GM19240 (cell line): Measurements from ENCODE around the gene AGXT.
A peak's percentile ranks its signal among the peaks of the same experiment; 100 is the strongest.

Source experiments
- DNase-seq: peaks from one replicate; pipeline ENCODE4 v3.0.0; 2011; ENCODE audit warnings: low spot score; ENCODE audit not compliant: insufficient read length

Gene AGXT

DNA sequence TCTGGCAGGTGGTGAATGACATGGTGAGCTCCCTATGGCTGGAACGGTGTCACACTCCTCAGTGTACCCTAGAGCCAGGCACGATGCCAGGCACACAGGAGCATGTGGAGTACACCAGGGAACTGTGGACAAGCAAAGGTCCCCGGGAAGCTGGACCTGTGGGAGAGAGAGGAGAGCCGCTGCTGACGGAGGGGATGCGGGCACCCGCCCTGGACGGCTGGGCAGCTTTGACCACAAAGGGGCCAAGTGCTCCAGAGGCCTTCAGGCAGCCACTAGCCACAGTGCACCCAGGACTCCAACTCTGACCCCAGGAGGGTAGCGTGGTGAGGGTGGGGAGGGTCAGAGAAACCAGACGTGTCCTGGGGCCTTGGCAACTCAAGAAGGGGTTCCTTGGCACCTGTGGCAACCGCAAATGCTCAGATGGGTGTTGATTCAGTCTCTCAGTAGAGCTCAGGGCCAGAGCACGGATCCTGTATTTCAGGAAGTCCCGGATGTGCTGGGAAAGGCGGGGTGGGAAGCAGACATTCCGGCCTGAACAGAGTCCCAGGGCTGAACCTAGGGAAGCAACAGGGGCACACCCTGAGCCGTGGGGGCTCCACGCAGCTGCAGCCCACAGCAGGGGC, 29.6 kb downstream of the AGXT start:
- DNase-seq: no peak

DNA sequence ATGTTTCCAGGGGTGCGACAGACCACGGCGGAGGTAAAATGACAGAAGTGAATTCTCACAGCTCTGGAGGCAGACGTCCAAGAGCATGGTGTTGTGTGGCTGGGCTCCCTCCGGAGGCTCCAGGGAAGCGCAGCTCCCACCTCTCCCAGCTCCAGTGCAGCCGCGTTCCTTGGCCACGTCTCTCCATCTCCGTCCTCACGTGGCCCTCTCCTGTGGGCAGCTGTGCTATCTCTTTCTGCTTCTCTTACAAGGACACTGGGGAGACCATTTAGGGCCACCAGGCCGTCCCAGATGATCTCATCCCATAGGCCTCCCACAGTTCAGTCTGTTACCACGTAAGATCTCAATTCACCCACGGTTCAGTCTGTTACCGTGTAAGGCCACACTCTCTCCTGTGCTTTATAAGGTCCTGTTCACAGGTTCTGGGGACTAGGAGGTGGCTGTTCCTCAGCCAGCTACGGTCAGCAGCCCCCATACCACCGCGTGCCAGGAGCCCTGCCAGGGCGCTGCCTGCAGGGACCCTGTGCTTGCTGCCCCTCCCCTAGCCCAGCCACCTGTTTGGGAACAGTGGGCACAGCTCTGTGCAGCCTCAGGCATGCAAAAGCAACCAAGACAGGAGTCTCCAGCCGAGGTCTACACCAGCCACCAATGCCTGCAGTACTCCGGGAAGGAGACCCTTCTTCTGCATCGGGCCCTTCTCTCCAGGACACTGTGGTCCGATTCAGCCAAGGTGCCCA, 30.3 kb downstream of the AGXT start:
- DNase-seq: no peak

- no peak for DNase-seq
Measured at GRCh38 chr2:240899468-240899865, 30.8 kb downstream of the AGXT start.

DNA sequence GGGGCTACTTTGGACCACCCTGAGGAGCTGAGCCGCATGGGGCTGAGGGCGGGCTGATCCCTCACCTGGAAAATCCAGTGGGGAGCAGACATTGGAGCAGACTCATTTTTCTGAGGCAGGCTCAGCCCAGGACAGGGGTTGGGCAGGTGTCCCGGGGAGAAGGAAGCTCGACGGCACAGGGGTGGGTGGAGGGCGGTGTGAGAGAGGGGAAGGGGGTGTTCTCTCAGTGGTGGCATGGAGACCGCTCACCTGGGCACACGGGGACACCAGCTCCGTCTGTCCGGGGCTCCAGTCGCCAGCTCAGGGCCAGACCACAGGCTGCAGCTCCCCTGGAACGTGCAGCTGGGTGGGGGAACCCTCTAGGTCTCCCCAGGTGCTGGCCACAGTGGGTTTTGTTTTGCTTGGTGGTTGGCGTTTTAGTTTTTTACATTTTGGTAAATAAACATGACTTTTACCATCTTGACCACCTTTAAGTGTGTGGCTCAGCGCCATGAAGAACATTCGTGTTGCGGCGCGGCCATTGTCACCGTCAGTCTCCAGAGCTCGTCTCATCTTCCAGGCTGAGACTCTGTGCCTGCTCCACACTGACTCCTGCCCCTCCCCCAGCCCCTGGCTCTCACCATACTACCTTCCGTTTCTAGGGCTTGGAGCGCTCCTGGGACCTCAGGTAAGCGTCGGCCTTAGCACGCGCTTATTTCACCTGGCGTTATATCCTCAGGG, 31.7 kb downstream of the AGXT start:
- no peak for DNase-seq

- DNase-seq: no peak
Measured at GRCh38 chr2:240901986-240902614, 33.5 kb downstream of the AGXT start.

DNA sequence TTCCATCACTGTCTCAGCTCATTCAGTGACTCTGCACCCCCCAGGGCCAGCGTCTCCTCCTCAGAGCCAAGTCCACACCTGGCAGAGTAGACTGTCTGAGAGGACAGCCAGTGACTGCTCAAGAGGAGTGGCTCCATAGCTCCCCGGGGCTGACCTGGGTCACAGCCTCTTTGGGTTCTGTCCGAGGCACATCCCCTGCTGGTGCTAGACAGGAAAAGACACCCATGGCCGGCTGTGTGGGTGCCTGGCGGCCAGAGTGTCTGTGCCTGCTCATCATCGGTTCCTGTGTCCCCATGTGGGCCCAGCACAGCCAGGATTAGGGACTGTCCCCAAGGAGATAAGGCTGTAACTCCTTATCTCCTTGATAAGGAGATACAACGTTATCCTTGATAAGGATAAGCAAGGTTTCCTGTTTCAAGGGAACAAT, 34.0 kb downstream of the AGXT start:
- DNase-seq: no peak

DNA sequence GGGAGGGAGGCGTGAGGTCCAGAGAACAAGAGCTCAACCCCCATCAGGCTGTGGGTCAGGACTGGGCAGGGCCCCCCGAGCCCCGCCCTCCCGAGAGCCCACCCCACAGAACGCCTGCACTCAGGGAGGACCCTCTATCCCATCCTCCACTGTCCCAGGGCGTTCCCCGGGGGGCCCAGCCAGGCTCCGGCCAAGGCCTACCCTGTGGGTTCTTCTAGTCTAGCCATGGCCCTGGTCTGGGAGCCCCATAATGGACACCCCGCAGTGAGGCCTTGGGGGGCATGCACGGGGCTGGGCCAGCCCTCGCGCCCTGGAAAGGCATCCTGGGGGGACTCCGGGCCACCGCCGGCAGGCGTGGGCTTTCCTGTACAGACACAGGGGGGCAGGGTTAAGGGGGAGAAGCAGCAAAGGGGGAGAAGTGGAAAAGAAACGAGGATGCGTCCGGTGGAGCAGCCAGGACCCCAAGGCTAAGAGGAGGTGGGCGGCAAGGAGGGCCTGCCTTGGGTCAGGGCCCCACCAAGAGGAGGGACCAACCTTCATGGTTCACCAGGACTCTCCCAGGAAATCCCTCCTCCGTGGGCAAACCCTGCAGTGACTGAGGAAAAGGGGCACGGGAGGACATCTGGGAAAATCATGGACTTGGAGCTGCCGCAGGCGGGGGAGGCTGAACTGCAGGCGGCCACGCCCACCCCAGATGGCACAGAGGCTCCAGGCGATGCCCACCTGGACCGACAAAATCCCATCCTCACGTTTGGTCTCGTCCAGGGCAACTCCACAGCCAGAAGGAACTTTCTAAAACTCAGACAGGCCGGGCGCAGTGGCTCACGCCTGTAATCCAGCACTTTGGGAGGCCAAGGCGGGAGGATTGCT, 34.8 kb downstream of the AGXT start:
- no peak for DNase-seq

GRCh38 chr2:240904216-240905175, 35.9 kb downstream of the AGXT start:
- DNase-seq: no peak

DNA sequence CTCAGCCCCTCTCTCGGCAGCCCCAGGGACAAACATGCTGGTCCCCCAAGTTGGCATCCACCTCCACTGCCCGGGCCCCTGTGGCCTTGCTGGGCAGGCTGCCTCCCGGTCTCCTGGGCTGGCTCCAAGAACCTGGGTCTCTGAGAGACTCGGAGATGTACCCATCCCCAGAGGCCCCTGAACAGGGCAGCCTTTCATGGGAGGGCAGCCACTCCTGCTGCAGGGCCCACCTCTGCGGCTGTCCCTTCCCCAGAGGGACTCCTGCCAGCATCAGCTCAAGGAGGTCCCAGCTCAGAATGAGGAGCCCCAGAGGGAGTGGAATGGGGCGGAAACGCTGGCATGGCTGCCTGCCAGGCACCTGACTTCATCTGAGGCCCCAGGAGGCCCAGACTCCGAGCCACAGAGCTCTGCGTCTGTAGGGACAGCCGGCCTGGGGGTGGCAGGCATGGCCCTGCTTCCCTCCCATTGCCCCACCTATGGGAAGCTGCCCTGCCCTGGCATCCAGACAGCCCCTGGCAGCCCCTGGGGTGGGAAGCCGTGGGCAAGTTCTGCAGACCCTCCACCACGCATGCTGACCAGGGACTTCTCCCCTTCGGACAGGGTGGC, 36.7 kb downstream of the AGXT start:
- DNase-seq: no peak

GRCh38 chr2:240906141-240906910, 37.7 kb downstream of the AGXT start, which contains the start of gene CROCC2:
TSS of gene CROCC2 (plus strand) at chr2:240906336. CDS start at chr2:240906514, 178 bp downstream.
- no peak for DNase-seq

- DNase-seq: no peak
Measured at GRCh38 chr2:240906911-240907590, 38.4 kb downstream of the AGXT start.

- DNase-seq: no peak
Measured at GRCh38 chr2:240909216-240909974, 40.8 kb downstream of the AGXT start.

DNA sequence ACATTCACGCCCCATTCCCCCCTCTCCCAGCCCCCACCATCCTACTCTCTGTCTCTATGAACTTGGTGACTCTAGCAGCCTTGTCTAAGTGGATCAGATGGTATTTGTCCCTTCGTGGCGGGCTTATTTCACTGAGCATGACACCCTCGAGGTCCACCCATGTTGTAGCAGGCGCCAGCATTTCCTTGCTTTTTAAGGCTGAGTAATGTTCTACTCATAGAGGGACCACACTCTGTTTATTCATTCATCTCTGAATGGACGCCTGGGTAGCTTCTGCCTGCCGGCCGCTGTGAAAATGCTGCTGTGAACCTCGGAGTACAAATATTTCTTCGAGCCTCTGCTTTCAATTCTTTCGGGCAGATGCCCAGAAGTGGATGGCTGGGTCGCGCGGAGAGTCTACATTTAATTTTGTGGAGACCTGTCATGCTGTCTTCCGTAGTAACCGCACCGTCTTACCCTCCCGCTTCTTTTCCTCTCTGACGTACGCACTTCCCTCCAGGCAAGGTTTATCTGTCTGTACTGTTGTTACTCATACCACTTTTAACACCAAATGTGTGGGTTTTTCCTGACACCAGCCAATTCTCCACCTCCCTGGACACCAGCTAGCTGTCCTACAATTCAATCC, 43.1 kb downstream of the AGXT start:
- DNase-seq: no peak

DNA sequence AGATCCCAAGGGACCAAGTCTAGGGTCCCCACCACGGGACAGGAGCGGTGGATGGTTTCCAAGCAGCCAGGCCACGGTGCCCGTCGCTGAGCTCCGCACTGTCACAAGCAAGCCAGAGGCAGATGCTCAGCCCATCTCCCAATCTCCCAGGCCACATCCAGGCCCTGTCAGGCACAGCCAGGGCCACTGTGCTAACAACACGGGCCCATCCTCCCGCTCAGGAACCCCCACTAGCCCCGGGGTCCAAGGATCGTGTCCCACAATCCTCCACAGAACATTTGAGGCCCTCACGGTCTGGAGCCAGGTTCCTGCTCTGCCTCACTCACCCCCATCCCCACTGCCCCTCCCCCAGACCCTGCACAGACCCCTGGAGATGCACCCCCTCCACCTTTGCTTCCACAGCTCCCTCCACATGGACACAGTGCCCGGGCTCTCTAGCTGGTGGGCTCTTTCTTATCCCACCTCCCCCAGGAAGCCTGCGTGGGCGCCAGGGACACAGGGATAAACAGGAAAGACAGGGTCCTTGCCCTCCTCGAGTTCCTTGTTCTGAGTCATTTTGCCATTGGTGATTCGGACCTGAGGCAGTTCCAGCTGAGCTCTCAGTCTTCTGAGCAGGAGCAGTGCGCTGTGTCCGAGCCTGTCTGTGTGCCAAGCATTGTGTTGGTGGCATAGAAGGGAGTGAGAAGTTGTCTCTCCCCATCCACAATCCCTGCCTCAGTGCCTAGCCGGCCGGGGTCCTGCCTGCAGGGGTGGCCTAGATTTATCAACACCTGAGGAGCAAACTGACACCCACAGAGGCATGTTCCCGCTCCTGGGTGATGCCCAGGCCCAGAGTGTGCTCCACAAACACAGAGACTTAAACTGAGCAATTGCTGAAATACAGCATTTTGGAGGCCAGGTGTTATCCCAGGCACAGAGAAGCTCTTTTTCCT, 44.5 kb downstream of the AGXT start:
- DNase-seq: no peak

- DNase-seq: peak; percentile 68
Measured at GRCh38 chr2:240913810-240914644, 45.4 kb downstream of the AGXT start.
